Kidney (tissue), 14 donors: Measurements from ENCODE around the gene HOXA4. TPM values are rescaled to one million over a fixed set of nuclear protein-coding genes. Genes with fewer than 3 reads are reported as not detected.
A peak's percentile ranks its signal among the peaks of the same experiment; 100 is the strongest.

ENCODE experiments used
- DNase-seq, 5 donors: peaks; one replicate each; pipeline ENCODE4 v3.0.0-alpha.2; 2013 to 2020
- FAIRE-seq: peaks from 2 replicates; lab custom pipeline; 2012; peaks lifted over from hg19 to GRCh38; lab: Jason Lieb, UNC
- H3K27ac ChIP-seq, 2 donors: one replicate each; pipeline ENCODE4 v1.7.0; 2013; ENCODE audit warnings: low read depth in 2 of 2, low read length in 2 of 2, inconsistent platforms in 1 of 2
- H3K27me3 ChIP-seq: one replicate; pipeline ENCODE4 v1.7.1; 2013; ENCODE audit warnings: low read length, inconsistent platforms; ENCODE audit not compliant: control insufficient read depth, insufficient read depth
- H3K36me3 ChIP-seq, 3 donors: one replicate each; pipeline versions ENCODE4 v1.7.0 to v1.7.1; 2013; ENCODE audit warnings: low read length in 3 of 3, control low read depth in 1 of 3, inconsistent platforms in 1 of 3; ENCODE audit not compliant: insufficient read depth in 3 of 3, control insufficient read depth in 2 of 3
- H3K4me1 ChIP-seq, 3 donors: one replicate each; pipeline versions ENCODE4 v1.7.0 to v1.7.1; 2013; ENCODE audit warnings: low read length in 3 of 3, inconsistent platforms in 1 of 3, low read depth in 1 of 3; ENCODE audit not compliant: control insufficient read depth in 2 of 3, insufficient read depth in 2 of 3
- H3K4me3 ChIP-seq, 3 donors: one replicate each; pipeline versions ENCODE4 v1.7.0 to v1.8.1; 2013; ENCODE audit warnings: low read length in 3 of 3, control low read depth in 1 of 3, inconsistent platforms in 1 of 3
- H3K9ac ChIP-seq, 3 donors: one replicate each; pipeline versions ENCODE4 v1.7.0 to v1.7.1; 2013; ENCODE audit warnings: low read length in 3 of 3, control low read depth in 1 of 3, inconsistent platforms in 1 of 3
- H3K9me3 ChIP-seq, 3 donors: one replicate each; pipeline versions ENCODE4 v1.7.0 to v1.7.1; 2013; ENCODE audit warnings: low read length in 3 of 3, control low read depth in 1 of 3, inconsistent platforms in 1 of 3; ENCODE audit not compliant: control insufficient read depth in 2 of 3, insufficient read depth in 1 of 3
- intact Hi-C: fragments of 100-400 bp; cut with DNase I; formaldehyde crosslinking; loops from one replicate; pipeline ENCODE4 v1.11.1; 2022
- polyA plus RNA-seq: library from polyadenylated mRNA; stranded (reverse); fragments of 350-450 nt; fragmentation: Illumina TruSeq; extraction: RNeasy Lipid Tissue Mini Kit (QIAGEN cat#74804); gene quantifications from one replicate; pipeline ENCODE4 v1.2.3, GENCODE V29; 2014; ENCODE audit warnings: low read depth, low replicate concordance; ENCODE audit not compliant: insufficient read depth
- total RNA-seq: library from RNA; stranded (reverse); fragmentation: NEBNext Ultra II Directional; extraction: Animal tissue kit (Norgen Biotek cat#: 25700); gene quantifications from one replicate; pipeline ENCODE4 v1.2.1, GENCODE V29; 2021
- TF ChIP-seq, protein P1 (sequence below): IDR thresholded peaks from 3 replicates; pipeline ENCODE4 v1.5.1; 2012; ENCODE audit warnings: mild to moderate bottlenecking, moderate library complexity, borderline replicate concordance; ENCODE audit not compliant: insufficient read depth; ENCODE audit errors: extremely low read depth
- donor health status: control.
- donor health status: control.
- donor health status: control.
- donor health status: control.
- donor health status: control.
- donor health status: DM: yes; HTN: yes; CAD: no.
- donor health status: Normal renal cell carcinoma (clear cell type).

The HOXA4 gene
- total and polyA plus RNA-seq, 2 donors from 2014 or later: 11.2 to 13.0 TPM

DNA sequence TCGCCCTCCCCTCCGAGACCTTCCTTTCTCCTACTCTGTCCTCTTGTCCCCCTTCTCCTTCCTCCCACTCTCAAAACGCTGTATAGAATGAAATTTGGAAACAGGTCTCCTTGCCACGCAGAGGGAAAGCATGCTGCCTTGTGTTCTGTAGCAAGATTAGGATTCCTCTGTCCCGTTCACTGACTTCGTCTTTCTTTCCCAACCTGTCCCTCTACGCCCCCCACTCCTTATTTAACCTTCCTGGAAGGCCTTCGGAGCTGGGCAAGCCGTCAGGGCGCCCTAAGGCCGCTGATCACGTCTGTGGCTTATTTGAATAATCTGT lies 33.4 kb upstream of the HOXA4 start:
- no peak for DNase-seq

DNA sequence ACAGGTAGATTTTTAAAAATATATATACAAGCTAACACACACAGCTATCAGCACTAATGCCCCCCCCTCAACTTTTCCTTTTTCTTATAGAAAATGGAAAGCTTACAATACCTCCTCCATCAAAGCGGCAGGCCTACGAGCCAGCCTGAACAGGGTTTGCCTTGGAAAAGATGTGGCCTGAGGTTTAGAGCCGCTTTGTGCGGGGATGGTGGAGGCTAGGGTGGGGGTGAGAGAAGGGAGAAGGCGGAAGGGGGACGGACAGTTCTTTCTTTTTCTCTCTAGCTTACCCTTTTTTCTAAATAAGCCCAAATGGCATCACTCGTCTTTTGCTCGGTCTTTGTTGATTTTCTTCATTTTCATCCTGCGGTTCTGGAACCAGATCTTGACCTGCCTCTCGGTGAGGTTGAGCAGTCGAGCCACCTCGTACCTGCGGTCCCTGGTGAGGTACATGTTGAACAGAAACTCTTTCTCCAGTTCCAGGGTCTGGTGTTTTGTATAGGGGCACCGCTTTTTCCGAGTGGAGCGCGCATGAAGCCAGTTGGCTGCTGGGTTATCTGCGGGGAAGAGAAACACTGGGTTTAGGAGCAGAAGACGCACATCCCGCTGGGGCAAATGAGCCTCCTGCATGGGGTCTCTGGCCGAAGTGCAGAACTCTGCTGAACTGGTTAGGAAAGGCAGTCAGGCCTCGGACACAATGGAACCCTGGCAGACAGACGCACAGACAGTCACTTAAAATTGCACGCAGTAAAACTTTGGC lies 32.9 kb upstream of the HOXA4 start:
- peaks cover 0 to 9% (median 5%) of the 10 kb centered on the region in 3 donors for H3K36me3 ChIP-seq
- no peaks in the 10 kb centered on the region for H3K27me3 ChIP-seq
- H3K9me3 ChIP-seq: no peaks in the 10 kb centered on the region
- DNase-seq: peak in 1 of 5 donors; percentile 53
- H3K4me1 ChIP-seq: peaks cover 0 to 4% (median 0%) of the 10 kb centered on the region in 3 donors
- H3K27ac ChIP-seq: peak overlapping the region; percentile 94 to 96
- intact Hi-C loops: no loop called here
- peak overlapping the region; percentile 87 to 95 (median 94) for H3K9ac ChIP-seq
- no peak for FAIRE-seq
- TF ChIP-seq, protein P1, sequence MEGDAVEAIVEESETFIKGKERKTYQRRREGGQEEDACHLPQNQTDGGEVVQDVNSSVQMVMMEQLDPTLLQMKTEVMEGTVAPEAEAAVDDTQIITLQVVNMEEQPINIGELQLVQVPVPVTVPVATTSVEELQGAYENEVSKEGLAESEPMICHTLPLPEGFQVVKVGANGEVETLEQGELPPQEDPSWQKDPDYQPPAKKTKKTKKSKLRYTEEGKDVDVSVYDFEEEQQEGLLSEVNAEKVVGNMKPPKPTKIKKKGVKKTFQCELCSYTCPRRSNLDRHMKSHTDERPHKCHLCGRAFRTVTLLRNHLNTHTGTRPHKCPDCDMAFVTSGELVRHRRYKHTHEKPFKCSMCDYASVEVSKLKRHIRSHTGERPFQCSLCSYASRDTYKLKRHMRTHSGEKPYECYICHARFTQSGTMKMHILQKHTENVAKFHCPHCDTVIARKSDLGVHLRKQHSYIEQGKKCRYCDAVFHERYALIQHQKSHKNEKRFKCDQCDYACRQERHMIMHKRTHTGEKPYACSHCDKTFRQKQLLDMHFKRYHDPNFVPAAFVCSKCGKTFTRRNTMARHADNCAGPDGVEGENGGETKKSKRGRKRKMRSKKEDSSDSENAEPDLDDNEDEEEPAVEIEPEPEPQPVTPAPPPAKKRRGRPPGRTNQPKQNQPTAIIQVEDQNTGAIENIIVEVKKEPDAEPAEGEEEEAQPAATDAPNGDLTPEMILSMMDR: no peak
- H3K4me3 ChIP-seq: peak overlapping the region; percentile 86 to 97 (median 91)

More for the DNA sequence above, 33.4 kb upstream of the HOXA4 start:
- H3K4me3 ChIP-seq: peak overlapping the region; percentile 86 to 97 (median 91)
- H3K4me1 ChIP-seq: peaks cover 0 to 4% (median 0%) of the 10 kb centered on the region in 3 donors
- no peaks in the 10 kb centered on the region for H3K9me3 ChIP-seq
- no peaks in the 10 kb centered on the region for H3K27me3 ChIP-seq
- peaks cover 0 to 9% (median 5%) of the 10 kb centered on the region in 3 donors for H3K36me3 ChIP-seq
- H3K27ac ChIP-seq: peak overlapping the region; percentile 94 to 96
- TF ChIP-seq, protein P1: no peak
- FAIRE-seq: no peak
- intact Hi-C loops: no loop called here
- peak overlapping the region; percentile 87 to 95 (median 94) for H3K9ac ChIP-seq

DNA sequence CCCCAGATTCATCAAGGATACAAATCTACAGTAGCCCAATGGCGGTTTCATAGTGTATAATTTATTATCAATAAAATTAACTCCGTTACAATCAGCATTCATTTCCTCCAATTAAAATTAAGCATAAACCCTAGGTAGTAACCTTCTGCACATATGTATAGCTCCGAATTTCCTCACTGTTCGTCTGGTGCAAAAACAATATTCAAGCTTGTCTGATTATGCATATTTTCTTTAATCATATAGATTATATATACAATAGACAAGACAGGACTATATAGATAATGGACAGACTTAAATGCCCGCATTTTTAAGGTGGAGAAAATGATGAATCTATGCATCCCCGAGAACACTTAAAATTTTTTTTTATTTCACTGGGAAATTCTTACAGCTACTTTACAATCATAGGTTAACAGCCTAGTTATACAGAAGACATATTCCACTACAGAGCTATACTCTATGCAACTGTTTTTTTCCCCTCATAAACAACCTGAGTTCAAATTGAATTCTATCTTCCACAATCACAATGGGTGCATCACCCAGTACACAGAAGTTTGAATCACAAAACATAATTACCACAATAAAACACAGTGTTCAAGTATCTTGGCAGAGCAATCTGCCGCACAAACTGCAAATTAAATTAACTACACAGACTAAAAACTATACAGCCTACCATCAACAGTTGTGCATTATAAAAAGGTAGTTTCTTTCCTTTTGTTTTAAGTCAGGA lies 32.2 kb upstream of the HOXA4 start:
- TF ChIP-seq, protein P1: no peak
- intact Hi-C loops: no loop called here
- no peaks in the 10 kb centered on the region for H3K27me3 ChIP-seq

More for the DNA sequence above, 32.2 kb upstream of the HOXA4 start:
- H3K4me3 ChIP-seq: peak overlapping the region; percentile 86 to 97 (median 91)
- peaks cover 0 to 9% (median 5%) of the 10 kb centered on the region in 3 donors for H3K36me3 ChIP-seq
- FAIRE-seq (no peak), DNase-seq (no peak)
- H3K4me1 ChIP-seq: peaks cover 0 to 4% (median 0%) of the 10 kb centered on the region in 3 donors
- peak overlapping the region; percentile 77 to 95 (median 94) for H3K9ac ChIP-seq
- H3K9me3 ChIP-seq: no peaks in the 10 kb centered on the region
- peak overlapping the region; percentile 94 to 96 for H3K27ac ChIP-seq
